ENCODE results near the gene SPG11.
A peak's percentile ranks its signal among the peaks of the same experiment; 100 is the strongest.
"Not testable (repeated sequence)": the region's sequence is repeated elsewhere in the genome, so short reads cannot be mapped to it uniquely, and the experiment has no call there.

The SPG11 gene

DNA sequence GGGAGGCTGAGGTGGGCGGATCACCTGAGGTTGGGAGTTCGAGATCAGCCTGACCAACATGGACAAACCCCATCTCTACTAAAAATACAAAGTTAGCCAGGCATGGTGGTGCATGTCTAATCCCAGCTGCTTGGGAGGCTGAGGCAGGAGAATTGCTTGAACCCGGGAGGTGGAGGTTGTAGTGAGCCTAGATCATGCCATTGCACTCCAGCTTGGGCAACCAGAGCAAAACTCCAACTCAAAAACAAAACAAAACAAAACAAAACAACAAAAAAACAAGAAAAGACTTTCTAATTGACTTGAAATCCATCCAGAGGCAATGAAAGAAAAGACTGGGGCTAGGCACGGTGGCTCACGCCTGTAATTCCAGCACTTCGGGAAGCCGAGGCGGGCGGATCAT is 114.3 kb downstream of the SPG11 start:
- DNase-seq = not testable (repeated sequence)

DNA sequence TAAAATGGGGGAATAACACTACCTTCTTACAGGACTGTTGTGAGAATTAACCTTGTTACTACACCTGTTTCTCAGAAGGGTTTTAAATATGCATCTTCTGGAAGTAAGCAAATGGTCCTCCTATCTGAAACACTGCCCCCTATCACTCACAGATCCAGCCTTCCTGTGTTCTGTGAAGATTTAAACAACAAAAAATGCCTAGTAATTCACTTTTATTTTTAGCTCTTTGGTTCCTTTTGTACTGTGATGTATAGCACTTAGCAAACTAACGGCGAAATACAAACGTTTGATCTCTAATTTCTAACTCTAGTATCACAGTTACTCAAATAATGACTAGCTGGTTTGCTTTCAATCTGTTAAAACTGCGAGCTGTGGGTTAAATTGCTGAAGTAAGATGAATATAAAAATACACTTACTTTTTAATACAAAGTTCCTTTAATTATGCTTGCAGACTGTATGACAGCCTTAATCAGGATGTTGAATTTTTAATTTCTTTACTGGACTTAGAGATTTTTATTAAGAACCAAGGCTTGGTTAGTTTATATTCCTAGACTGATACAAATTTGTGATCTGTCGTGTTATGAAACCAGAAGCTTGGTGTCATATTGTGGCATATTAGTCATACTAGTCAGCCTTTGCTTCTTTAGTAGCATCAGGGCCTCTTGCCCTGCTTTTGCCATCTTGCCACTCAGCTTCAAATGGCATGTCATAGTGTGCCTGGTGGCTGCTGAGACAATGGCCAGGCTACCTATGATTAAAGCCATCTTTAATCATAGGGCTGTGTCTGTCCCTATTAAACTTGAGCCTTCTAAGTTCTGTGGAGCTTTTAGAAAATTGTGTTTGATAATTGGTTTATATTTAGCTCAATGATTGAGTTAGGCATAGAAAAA is 117.3 kb downstream of the SPG11 start:
- DNase-seq = no peak

DNA sequence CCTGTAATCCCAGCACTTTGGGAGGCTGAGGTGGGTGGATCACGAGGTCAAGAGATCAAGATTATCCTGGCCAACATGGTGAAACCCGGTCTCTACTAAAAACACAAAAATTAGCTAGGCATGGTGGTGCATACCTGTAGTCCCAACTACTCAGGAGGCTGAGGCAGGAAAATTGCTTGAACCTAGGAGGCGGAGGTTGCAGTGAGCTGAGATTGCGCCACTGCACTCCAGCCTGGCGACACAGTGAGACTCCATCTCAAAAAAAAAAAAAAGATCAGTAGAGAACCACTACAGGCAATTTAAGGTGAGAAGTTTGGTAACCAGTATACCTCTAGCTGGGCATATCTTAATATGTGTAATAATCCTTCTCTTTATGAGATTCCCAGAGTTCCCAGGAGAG is 118.7 kb downstream of the SPG11 start:
- not testable (repeated sequence) for DNase-seq

DNA sequence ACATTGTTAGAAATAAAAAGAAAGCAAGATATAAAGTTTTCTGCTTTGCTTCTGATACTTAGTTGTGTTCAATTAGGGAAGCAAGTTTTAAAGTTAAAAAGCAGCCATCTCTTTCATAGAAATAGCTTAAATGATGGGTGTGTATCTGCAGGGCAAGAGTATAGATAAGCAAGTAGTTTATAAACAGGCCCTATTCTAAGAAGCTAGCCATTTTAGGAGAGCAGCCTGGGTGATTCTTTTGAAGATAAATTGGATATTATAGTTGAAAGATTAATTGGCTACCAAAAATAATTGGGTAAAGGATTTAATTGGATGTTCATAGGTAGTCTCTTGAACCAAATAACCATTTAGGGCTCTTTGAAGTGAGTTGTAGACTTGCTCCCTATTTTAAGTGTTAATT is 120.9 kb downstream of the SPG11 start:
- no peak for DNase-seq

DNA sequence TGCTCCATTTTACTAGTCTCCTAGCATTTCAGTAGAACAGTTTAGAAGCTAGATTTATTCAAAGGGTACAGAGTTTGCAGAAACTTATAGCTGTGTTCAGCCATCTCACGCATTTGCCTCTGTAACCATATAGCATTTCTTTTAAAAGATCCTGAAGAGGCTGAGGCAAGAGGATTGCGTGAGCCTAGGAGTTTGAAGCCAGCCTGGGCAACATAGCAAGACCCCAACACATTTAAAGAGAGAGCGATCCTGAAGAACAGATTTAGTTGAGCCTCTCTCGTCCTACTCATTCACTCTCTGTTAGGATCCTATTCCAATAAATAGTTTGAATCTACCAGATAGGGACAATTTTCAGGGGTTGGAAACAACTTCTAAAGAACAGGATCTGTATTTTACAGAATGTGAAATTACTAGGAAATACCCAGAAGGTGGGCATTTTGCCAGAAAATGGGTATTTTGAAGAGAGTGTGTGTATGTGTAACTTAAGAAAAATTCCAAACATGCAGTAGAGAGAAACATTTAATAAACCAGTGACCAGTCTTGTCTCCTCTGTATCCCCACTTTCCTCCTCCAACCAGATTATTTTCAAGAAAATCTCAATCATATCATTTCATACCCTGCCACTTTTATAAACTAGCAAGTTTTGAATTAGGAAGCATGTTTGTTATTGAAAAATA is 122.0 kb downstream of the SPG11 start:
- no peak for DNase-seq

DNA sequence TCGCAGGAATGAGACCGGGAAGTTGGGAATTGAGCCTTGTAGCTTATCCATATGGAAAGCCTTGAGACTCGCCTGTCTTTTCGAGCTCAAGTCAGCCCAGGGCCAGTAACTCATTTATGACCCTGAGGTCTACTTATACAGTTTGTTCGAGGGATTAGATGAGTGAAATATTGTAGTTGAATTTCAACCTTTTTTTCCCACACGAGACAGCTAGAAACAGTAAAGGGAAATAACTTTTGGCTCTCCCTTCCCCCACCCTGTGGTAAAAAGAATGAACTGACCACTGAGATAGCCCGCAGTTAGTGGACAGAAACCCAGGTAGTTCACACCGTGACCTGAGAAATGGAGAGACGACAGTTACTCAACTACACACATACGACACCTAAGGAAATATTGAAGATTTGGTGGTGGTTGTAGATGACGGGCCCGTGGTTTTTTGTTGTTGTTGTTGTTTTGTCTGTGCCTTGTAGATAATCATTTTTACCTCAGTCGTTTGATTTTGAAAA is 125.7 kb downstream of the SPG11 start:
- no peak for DNase-seq

DNA sequence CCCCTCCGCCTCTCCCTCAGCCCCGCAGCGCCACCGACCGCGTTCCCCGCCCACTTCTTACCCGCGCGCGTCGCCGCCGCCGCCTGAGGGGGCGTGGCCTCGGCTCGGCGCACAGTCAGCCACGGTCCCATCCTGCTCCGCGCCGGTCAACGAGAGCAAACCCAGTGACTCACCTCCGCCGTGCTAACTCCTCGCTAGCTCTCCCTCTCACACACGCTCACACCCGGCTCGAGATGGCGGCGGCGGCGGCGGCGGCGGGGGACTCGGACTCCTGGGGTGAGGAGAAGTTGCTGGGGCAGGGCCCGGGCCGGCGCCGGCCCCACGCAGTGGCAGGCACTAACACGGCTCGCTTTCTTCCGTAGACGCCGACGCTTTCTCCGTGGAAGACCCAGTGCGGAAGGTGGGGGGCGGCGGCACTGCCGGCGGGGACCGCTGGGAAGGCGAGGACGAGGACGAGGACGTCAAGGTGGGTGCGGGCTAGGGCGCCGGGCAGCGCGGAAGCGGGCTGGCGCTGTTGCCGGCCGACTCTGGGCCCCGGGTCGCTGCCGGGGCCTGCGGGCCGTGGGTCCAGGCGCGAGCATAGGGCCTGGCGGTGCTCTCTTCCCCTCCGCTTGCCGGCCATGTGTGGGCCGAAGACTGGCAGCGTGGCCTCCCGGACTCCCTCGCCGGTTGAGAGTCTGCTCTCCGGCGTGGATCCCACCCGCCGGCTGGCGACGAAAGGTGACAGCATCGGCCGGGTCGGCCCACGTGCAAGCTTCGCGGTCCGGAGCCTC is 126.3 kb downstream of the SPG11 start, which contains the start of gene EIF3J:
TSS of gene EIF3J (plus strand) at position 186 of the 773 bp plus-strand sequence. CDS start at position 234, 48 bp downstream.
- peak; percentile 94 for DNase-seq

DNA sequence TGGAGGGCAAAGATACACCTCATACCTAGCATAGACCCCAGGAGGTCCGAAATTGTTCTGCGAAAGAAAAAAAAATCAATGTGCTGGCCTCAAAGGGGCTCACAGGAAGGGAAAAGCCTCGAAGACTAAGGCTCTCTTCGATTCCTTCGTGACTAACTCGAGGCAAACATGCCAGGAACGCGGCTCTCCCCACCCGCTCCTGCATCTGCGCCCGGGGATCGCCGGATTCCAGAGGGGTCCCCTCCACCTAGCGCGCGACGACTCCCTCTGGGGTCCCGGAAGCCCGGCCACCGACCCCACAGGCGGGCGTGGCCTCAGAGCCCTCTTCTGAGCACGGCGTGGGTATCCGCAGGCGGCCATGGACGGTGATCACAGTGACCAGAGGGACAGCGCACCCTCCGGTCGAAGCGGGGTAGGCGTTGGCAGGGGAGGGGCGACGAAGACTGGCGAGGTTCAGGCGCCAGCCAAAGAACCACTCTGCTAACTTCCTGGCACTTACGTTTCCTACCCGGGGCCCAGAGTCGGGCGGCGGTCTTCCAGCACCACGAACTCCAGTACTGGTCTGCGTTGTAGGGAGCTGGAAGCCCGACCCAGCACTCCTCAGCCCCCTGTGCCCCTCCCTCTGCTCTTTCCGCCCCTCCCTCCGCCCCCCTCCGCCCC is 127.0 kb downstream of the SPG11 start:
- no peak for DNase-seq

DNA sequence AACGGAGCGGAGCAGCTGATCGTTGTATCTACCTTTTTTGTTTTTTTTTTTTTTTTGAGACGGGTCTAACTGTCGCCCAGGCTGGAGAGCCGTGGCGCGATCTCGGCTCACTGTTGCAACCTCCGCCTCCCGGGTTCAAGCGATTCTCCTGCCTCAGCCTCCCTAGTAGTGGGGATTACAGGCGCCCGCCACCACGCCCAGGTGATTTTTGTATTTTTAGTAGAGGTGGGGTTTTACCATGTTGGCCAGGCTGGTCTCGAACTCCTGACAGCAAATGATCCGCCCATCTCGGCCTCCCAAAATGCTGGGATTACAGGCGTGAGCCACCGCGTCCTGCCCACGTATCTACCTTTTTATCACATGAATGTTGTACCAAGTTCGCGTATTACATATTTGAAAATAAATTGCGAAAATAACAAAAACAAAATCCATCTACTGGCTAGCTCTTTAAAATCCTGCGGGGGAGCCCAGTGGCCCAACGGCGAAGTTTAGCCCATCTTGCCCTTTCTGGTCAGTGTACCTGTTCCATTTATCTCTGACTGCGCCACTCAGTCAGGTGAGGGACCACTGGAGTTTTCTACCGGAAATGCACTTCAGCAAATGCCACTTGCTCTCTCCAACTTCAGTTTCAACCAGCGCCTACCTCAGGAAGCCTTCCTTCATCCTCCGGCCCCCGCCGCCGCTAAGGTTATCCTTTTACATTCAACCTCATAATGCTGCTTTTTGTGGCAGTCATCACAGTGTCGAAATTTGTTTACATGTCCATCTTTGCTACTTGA is 127.8 kb downstream of the SPG11 start:
- DNase-seq = peak; percentile 50

DNA sequence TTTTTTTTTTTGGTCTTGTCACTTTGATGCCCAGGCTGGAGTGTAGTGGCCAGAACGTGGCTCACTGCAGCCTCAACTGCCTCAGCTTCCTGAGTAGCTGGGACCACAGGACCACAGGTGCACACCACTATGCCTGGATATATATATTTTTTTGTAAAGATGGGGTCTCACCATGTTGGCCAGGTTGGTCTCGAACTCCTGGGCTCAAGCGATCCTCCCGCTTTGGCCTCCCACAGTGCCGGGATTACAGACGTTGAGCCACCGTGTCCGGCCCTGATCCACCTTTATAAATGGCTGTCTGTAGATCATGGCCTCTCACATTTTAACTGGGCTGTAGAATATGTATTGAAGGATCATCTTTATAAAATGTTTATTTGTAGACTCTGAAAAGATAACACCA is 128.4 kb downstream of the SPG11 start:
- DNase-seq = no peak

DNA sequence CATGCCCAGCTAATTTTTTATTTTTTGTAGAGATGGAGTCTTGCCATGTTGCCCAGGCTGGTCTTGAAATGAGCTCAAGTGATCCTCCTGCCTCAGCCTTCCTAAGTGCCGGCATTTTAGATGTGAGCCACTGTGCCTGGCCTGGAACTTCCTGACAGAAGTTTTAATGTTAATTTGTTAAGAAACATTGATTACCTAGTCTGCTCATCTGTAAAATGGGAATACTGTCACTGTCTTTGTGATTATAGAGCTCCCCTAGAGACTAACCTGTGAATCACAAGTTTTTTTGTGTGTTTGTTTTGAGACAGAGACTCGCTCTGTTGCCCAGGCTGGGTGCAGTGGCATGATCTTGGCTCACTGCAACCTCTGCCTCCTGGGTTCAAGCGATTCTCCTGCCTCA is 130.8 kb downstream of the SPG11 start:
- DNase-seq = no peak

DNA sequence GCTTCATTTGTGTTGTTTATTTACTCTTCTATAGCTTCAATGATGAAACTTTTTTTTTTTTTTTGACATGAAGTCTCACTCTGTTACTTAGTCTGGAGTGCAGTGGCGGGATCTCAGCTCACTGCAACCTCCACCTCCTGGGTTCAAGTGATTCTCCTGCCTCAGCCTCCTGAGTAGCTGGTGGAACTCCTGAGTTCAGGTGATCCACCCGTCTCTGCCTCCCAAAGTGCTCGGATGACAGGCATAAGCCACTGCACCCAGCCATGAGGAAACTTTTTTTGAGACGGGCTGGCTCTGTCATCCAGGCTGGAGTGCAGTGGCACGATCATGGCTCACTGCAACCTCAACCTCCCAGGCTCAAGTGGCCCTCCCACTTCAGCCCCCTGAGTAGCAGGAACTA is 131.2 kb downstream of the SPG11 start:
- not testable (repeated sequence) for DNase-seq

DNA sequence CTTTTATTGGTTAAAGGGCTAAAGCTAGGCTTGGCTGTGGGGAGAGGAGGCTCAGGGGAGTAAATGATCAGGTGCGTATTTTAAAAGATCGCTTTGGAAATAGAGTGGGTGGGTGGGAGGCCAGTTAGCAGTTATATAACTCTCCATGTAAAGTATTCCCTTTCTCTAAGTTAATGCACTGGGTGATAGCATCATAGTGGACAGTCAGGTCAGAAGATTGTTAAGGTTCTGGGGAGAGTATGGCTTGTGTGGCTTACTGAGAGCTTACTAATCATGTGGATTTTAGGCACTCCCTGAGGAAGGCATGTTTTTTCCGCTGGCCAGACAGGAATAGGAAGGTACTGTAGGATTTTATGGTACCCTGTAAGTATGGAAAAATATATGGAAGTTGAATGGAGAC is 132.8 kb downstream of the SPG11 start:
- DNase-seq = no peak

DNA sequence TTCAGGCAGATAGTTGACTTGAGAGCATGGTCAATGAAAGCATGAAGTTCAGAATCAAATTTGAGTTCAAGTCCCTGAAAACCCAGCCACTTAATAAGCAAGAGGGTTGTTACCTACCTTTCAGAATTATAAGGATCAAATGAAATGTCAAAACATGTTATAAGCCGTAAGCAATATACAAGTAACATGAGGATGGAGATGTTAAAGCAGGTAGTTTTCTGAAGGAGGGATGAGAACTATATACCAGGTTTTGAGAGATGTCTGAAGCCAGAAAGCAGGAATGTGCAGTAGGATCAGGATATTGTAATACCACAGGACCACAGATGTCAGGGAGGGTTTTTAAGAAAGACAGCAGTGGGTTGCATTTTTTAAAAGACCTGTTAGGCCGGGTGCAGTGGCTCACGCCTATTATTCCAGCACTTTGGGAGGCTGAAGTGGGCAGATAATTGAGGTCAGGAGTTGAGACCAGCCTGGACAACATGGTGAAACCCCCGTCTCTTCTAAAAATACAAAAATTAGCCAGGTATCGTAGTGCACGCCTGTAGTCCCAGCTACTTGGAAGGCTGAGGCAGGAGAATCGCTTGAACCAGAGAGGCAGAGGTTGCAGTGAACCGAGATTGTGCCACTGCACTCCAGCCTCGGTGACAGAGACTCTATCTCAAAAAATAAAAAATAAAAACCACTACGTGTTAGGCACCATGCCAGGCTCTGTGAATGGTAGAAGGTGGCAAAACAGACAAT is 133.4 kb downstream of the SPG11 start:
- DNase-seq = no peak

DNA sequence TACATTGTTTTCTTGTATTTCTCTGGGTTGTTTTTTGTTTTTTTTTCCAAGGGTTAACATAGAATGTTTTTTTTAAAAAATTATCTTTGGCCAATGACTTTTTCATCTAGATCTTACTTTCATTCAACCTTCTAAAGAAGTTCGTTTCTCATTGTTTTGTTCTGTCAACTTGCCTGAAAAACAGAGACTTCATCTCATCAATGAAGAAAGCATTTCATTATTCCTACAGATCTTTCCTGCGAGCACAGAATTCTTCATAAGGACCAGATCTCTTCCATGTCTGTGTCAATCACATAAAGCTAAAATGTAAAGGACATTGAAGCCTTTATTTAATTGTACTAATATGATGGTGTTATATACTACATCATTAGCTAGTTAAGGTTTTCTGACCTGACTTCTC is 136.2 kb downstream of the SPG11 start:
- no peak for DNase-seq

DNA sequence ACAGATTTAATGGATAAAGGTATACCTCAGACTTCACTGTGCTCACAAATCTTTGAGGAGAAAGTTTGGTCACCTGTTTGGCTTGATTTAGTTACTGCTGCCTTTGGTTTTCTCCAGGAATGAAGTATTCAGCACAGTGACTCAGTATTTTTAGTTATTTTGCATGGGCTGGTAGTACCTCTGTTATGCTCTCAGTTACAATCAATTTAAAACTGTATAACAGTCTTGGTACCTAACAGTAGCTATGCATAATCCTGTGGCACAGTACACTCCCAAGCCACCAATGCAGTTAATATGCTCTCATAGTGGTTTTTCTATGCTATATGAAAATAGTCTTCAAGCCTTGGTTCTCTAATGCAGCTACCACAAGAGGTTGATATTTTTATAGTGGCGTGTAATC is 138.4 kb downstream of the SPG11 start:
- DNase-seq = no peak

DNA sequence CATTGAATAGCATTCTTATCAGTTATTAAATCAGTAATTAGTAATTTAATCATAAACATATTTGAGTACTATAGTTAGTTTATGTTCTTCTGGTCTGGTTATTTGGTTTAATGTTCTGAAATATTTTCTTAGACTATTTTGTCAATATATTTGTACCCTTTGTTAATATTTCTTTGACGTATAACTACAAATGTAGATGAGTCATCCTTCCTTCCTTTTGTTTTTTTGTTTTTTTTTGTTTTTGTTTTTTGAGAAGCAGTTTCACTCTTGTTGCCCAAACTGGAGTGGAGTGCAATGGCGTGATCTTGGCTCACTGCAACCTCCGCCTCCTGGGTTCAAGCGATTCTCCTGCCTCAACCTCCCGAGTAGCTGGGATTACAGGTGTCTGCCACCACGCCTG is 143.9 kb downstream of the SPG11 start:
- DNase-seq = no peak

DNA sequence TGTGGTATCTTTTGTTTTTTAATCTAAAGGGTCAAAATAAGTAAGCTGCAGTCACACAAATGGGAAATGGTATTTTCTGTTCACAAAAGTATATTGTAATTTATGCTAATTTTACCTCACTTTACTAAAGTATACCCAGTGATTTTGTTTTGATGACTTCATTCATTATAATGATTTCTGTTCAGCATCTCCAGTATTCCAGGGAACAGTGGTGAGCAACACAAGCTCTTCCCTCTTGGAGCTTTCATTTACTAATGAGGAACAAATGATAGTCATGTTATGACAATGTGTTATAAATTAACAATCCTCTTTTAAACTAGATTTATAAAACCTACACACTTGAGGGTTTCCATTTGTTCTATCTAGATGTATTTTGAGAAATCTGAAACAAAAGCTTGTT is 147.0 kb downstream of the SPG11 start:
- DNase-seq = no peak
